Heart left ventricle (tissue), 16 donors: ENCODE results near the gene PRR23E. TPM values are rescaled to one million over a fixed set of nuclear protein-coding genes. Genes with fewer than 3 reads are reported as not detected.

ENCODE experiments used
- ATAC-seq, 4 donors: fragments of 200-7000 bp; cut with Tn5 transposase; one replicate each; pipeline ENCODE4 v1.9.1; 2020 to 2022; ENCODE audit warnings: moderate library complexity in 4 of 4, mild to moderate bottlenecking in 3 of 4, moderate number of reproducible peaks in 1 of 4
- DNase-seq, 5 donors: peaks; one replicate each; pipeline ENCODE4 v3.0.0-alpha.2; 2020
- H3K27ac ChIP-seq, 12 donors: fragments of 200-600 bp; sonication (generic) in 4 of 12; one replicate each; pipeline versions ENCODE4 v1.5.0 to v1.8.0; 2016 to 2022; ENCODE audit warnings: mild to moderate bottlenecking in 2 of 12
- H3K27me3 ChIP-seq, 9 donors: fragments of 200-600 bp; sonication (generic) in 2 of 9; one replicate each; pipeline versions ENCODE4 v1.5.1 to v1.8.0; 2016 to 2022; ENCODE audit warnings: mild to moderate bottlenecking in 3 of 9
- H3K36me3 ChIP-seq, 9 donors: fragments of 200-600 bp; sonication (generic) in 2 of 9; one replicate each; pipeline versions ENCODE4 v1.5.0 to v1.8.0; 2018 to 2022; ENCODE audit warnings: mild to moderate bottlenecking in 2 of 9
- H3K4me1 ChIP-seq, 12 donors: fragments of 200-600 bp; sonication (generic) in 4 of 12; one replicate each; pipeline versions ENCODE4 v1.5.0 to v1.8.0; 2016 to 2022; ENCODE audit warnings: mild to moderate bottlenecking in 3 of 12
- H3K4me3 ChIP-seq, 12 donors: fragments of 200-600 bp; sonication (generic) in 4 of 12; one replicate each; pipeline versions ENCODE4 v1.5.0 to v1.8.0; 2017 to 2022; ENCODE audit warnings: mild to moderate bottlenecking in 9 of 12, moderate library complexity in 4 of 12
- H3K9me3 ChIP-seq, 12 donors: fragments of 200-600 bp; sonication (generic) in 4 of 12; one replicate each; pipeline versions ENCODE4 v1.5.0 to v1.8.0; 2016 to 2022; ENCODE audit warnings: mild to moderate bottlenecking in 1 of 12
- CTCF ChIP-seq, 12 donors: fragments of 200-600 bp; sonication (generic) in 4 of 12; IDR thresholded peaks; one replicate each; pipeline versions ENCODE4 v1.5.0 to v1.8.0; 2018 to 2022; ENCODE audit warnings: antibody characterized with exemption in 12 of 12, mild to moderate bottlenecking in 5 of 12
- POLR2A ChIP-seq, 2 donors: fragments of 450-650 bp; IDR thresholded peaks; one replicate each; pipeline ENCODE4 v1.6.1; 2017; ENCODE audit warnings: antibody characterized with exemption in 2 of 2, mild to moderate bottlenecking in 2 of 2, moderate library complexity in 2 of 2
- WGBS, 4 donors: extraction: QIAGEN DNeasy Blood & Tissue Kit in 2 of 4; methylation state at CpG; one replicate each; pipeline versions ENCODE4 v1.1.5 to v1.1.7; 2013 to 2018; 5-methylcytosine and 5-hydroxymethylcytosine counted together
- intact Hi-C, 10 donors: fragments of 100-400 bp; cut with DNase I; formaldehyde crosslinking; loops; one replicate each; pipeline versions ENCODE4 v1.11.1 to v1.14.2; 2022
- polyA plus RNA-seq, 2 donors: library from polyadenylated mRNA; stranded (reverse); fragments of 200-250 nt; gene quantifications; one replicate each; pipeline ENCODE4 v1.2.3, GENCODE V29; 2013
- total RNA-seq, 9 donors: library from RNA; depleted of rRNA in 2 of 9; stranded (reverse); fragments of >200 nt in 2 of 9; fragmentation: NEBNext Ultra II Directional in 3 of 9; extraction: Animal tissue kit (Norgen Biotek cat#: 25700) in 3 of 9; gene quantifications; one replicate each; pipeline versions ENCODE4 v1.1.0 to v1.2.4, GENCODE V29; 2016 to 2023
- donor health status: ischemic (EF 13 %, LVEDD 7.1; RV severe dilation, severe dysfunction).
- donor health status: healthy with polysubstance abuse.
- donor health status: DM: no; HTN: yes; CAD: no.
- donor health status: DM: no; HTN: no; CAD: no.
- donor health status: ischemic (EF 25% LVEDD 6.9; RV normal size, moderate dysfunction).
- donor health status: ischemic (EF 25% LVEDD 5.7; RV mildly dilated, moderate dysfunction).
- donor health status: healthy.
- donor health status: DM: yes; HTN: yes; CAD: no.
- donor health status: ischemic (EF 35%, LVEDD 5.7; RV mildly dilated, moderate dysfunction).
- donor health status: nonischemic (EF 11% LVEDD 7.7; RV severe dilation, severe dysfunction).
- donor health status: DM: yes; HTN: yes; CAD: no.
- donor health status: PGD.
- donor health status: ischemic (EF 29% LVEDD 5.4; RV normal size, mild dysfunction).
- donor health status: nonischemic (EF 23%, LVEDD 6.1; RV moderate dilation, normal function).

PRR23E gene
- total and polyA plus RNA-seq, 11 donors: not detected

GRCh38 chr3:127157171-127157828, 35.6 kb upstream of the PRR23E start:
- intact Hi-C loops: no loop called here
- H3K4me3 ChIP-seq: no peak overlapping the region
- H3K27me3 ChIP-seq: peaks cover 0 to 35% (median 0%) of the 10 kb centered on the region in 9 donors
- no peaks in the 10 kb centered on the region for H3K9me3 ChIP-seq
- H3K4me1 ChIP-seq: no peaks in the 10 kb centered on the region
- TF ChIP-seq POLR2A (IDR thresholded peaks at IDR 0.05): no peak
- TF ChIP-seq CTCF (IDR thresholded peaks at IDR 0.05): no peak
- WGBS, 4 donors: 49 to 55% (median 51%) methylated on average over 7 to 14 of the region's 14 CpGs
- H3K27ac ChIP-seq: no peak overlapping the region
- H3K36me3 ChIP-seq: no peaks in the 10 kb centered on the region
- ATAC-seq: no peak
- no peak for DNase-seq

- 23 to 27% (median 24%) methylated on average over 6 to 10 of the region's 10 CpGs for WGBS, 4 donors
- peaks cover 0 to 35% (median 0%) of the 10 kb centered on the region in 9 donors for H3K27me3 ChIP-seq
- H3K4me3 ChIP-seq: no peak overlapping the region
- no peaks in the 10 kb centered on the region for H3K9me3 ChIP-seq
- no peaks in the 10 kb centered on the region for H3K4me1 ChIP-seq
- peak in 3 of 4 donors; percentile 39 to 57 (median 55) for ATAC-seq
- no peak overlapping the region for H3K27ac ChIP-seq
- TF ChIP-seq CTCF (IDR thresholded peaks at IDR 0.05): no peak
- no peak for TF ChIP-seq POLR2A (IDR thresholded peaks at IDR 0.05)
- H3K36me3 ChIP-seq: no peaks in the 10 kb centered on the region
- intact Hi-C loops: no loop called here
- peak in 1 of 5 donors; percentile 29 for DNase-seq
Observed at GRCh38 chr3:127158614-127159229, 34.2 kb upstream of the PRR23E start.

- H3K9me3 ChIP-seq: no peaks in the 10 kb centered on the region
- H3K27me3 ChIP-seq: peaks cover 0 to 35% (median 0%) of the 10 kb centered on the region in 9 donors
- DNase-seq (no peak), ATAC-seq (no peak)
- TF ChIP-seq CTCF (IDR thresholded peaks at IDR 0.05) (no peak), POLR2A (IDR thresholded peaks at IDR 0.05) (no peak)
- no peaks in the 10 kb centered on the region for H3K36me3 ChIP-seq
- H3K4me1 ChIP-seq: no peaks in the 10 kb centered on the region
- no peak overlapping the region for H3K4me3 ChIP-seq
- 29 to 47% (median 42%) methylated on average over 7 of the region's 7 CpGs for WGBS, 4 donors
- H3K27ac ChIP-seq: no peak overlapping the region
- intact Hi-C loops: no loop called here
Observed at GRCh38 chr3:127159543-127159942, 33.4 kb upstream of the PRR23E start.

- Histone ChIP-seq H3K4me1 (no peaks in the 10 kb centered on the region), H3K27me3 (peaks cover 0 to 35% (median 0%) of the 10 kb centered on the region in 9 donors), H3K36me3 (no peaks in the 10 kb centered on the region), H3K9me3 (no peaks in the 10 kb centered on the region), H3K27ac (no peak overlapping the region), H3K4me3 (no peak overlapping the region)
- no peak for DNase-seq
- intact Hi-C loops: no loop called here
- no peak for ATAC-seq
- WGBS, 4 donors: 96 to 99% (median 96%) methylated on average over 2 of the region's 2 CpGs
- TF ChIP-seq CTCF (IDR thresholded peaks at IDR 0.05) (no peak), POLR2A (IDR thresholded peaks at IDR 0.05) (no peak)
Observed at GRCh38 chr3:127161236-127161635, 31.7 kb upstream of the PRR23E start.
